ENCODE measurements around the gene LETM1. TPM values are rescaled to one million over a fixed set of nuclear protein-coding genes. Genes with fewer than 3 reads are reported as not detected.

The LETM1 gene
- total RNA-seq, 1 donor from 2014 or later: 41.3 TPM

GRCh38 chr4:1833307-1834046 is 22.5 kb downstream of the LETM1 start:
- TF ChIP-seq CTCF (IDR thresholded peaks at IDR 0.05): no peak

GRCh38 chr4:1832690-1833089 is 23.3 kb downstream of the LETM1 start:
- H3K36me3 Mint-ChIP-seq (ENCODE audit: low read depth): peaks cover 21% of the 10 kb centered on the region

More at GRCh38 chr4:1833307-1834046, 22.5 kb downstream of the LETM1 start:
- Mint-ChIP-seq H3K4me3 (ENCODE audit: unreplicated experiment) (no peak overlapping the region), H3K27me3 (ENCODE audit: low read depth) (no peaks in the 10 kb centered on the region), H3K36me3 (ENCODE audit: low read depth) (peaks cover 21% of the 10 kb centered on the region), H3K27ac (ENCODE audit: unreplicated experiment) (no peak overlapping the region), H3K9me3 (ENCODE audit: low read depth) (no peaks in the 10 kb centered on the region), H3K4me1 (ENCODE audit: low read depth) (no peaks in the 10 kb centered on the region)
- no peak for DNase-seq (ENCODE audit: low spot score)

GRCh38 chr4:1831331-1831730 is 24.6 kb downstream of the LETM1 start:
- Mint-ChIP-seq H3K27me3 (ENCODE audit: low read depth) (no peaks in the 10 kb centered on the region), H3K36me3 (ENCODE audit: low read depth) (peaks cover 21% of the 10 kb centered on the region), H3K9me3 (ENCODE audit: low read depth) (no peaks in the 10 kb centered on the region), H3K4me1 (ENCODE audit: low read depth) (no peaks in the 10 kb centered on the region), H3K27ac (ENCODE audit: unreplicated experiment) (no peak overlapping the region), H3K4me3 (ENCODE audit: unreplicated experiment) (no peak overlapping the region)
- DNase-seq (ENCODE audit: low spot score): no peak
- no peak for TF ChIP-seq CTCF (IDR thresholded peaks at IDR 0.05)

More at GRCh38 chr4:1832690-1833089, 23.3 kb downstream of the LETM1 start:
- no peak for TF ChIP-seq CTCF (IDR thresholded peaks at IDR 0.05)
- Mint-ChIP-seq H3K9me3 (ENCODE audit: low read depth) (no peaks in the 10 kb centered on the region), H3K4me3 (ENCODE audit: unreplicated experiment) (no peak overlapping the region), H3K27ac (ENCODE audit: unreplicated experiment) (no peak overlapping the region), H3K4me1 (ENCODE audit: low read depth) (no peaks in the 10 kb centered on the region), H3K27me3 (ENCODE audit: low read depth) (no peaks in the 10 kb centered on the region)
- DNase-seq (ENCODE audit: low spot score): no peak

GRCh38 chr4:1830642-1831228 is 25.2 kb downstream of the LETM1 start:
- Mint-ChIP-seq H3K4me1 (ENCODE audit: low read depth) (no peaks in the 10 kb centered on the region), H3K4me3 (ENCODE audit: unreplicated experiment) (no peak overlapping the region), H3K27ac (ENCODE audit: unreplicated experiment) (no peak overlapping the region), H3K9me3 (ENCODE audit: low read depth) (no peaks in the 10 kb centered on the region), H3K27me3 (ENCODE audit: low read depth) (no peaks in the 10 kb centered on the region), H3K36me3 (ENCODE audit: low read depth) (peaks cover 21% of the 10 kb centered on the region)
- no peak for TF ChIP-seq CTCF (IDR thresholded peaks at IDR 0.05)
- DNase-seq (ENCODE audit: low spot score): no peak

- DNase-seq (ENCODE audit: low spot score): no peak
- Mint-ChIP-seq H3K4me3 (ENCODE audit: unreplicated experiment) (no peak overlapping the region), H3K4me1 (ENCODE audit: low read depth) (no peaks in the 10 kb centered on the region), H3K27ac (ENCODE audit: unreplicated experiment) (peak overlapping the region; percentile 0), H3K36me3 (ENCODE audit: low read depth) (peaks cover 21% of the 10 kb centered on the region), H3K9me3 (ENCODE audit: low read depth) (no peaks in the 10 kb centered on the region), H3K27me3 (ENCODE audit: low read depth) (no peaks in the 10 kb centered on the region)
- TF ChIP-seq CTCF (IDR thresholded peaks at IDR 0.05): no peak
Measured at GRCh38 chr4:1830234-1830633, 25.7 kb downstream of the LETM1 start.

Data from chondrocyte (in vitro differentiated cells).